Karpas-422 (cell line): ENCODE data around the gene TMC3. TPM values are rescaled to one million over a fixed set of nuclear protein-coding genes. Genes with fewer than 3 reads are reported as not detected.
"Not testable (repeated sequence)": the region's sequence is repeated elsewhere in the genome, so short reads cannot be mapped to it uniquely, and the experiment has no call there.

Experiments
- DNase-seq: peaks from one replicate; pipeline ENCODE4 v3.0.0-alpha.2; 2015
- H2AFZ ChIP-seq: fragments of 200-600 bp; sonication (generic); 2 replicates; pipeline ENCODE4 v1.6.1; 2014; ENCODE audit warnings: antibody characterized with exemption, low read length, mixed read lengths
- H3K27ac ChIP-seq: fragments of 200-600 bp; sonication (generic); 2 replicates; pipeline ENCODE4 v1.5.1; 2014; ENCODE audit warnings: mild to moderate bottlenecking, low read length, moderate library complexity
- H3K27me3 ChIP-seq: fragments of 200-600 bp; sonication (generic); 2 replicates; pipeline ENCODE4 v1.6.1; 2014; ENCODE audit warnings: low read length, mixed read lengths
- H3K36me3 ChIP-seq: fragments of 200-600 bp; sonication (generic); 2 replicates; pipeline ENCODE4 v1.6.1; 2014; ENCODE audit warnings: low read length, mixed read lengths; ENCODE audit not compliant: insufficient read depth
- H3K4me1 ChIP-seq: fragments of 200-600 bp; sonication (generic); 2 replicates; pipeline ENCODE4 v1.6.1; 2014; ENCODE audit warnings: mild to moderate bottlenecking, low read length, mixed read lengths
- H3K4me2 ChIP-seq: fragments of 200-600 bp; sonication (generic); 2 replicates; pipeline ENCODE4 v1.6.1; 2014; ENCODE audit warnings: low read length, low read depth, mild to moderate bottlenecking; ENCODE audit not compliant: poor library complexity, severe bottlenecking
- H3K4me3 ChIP-seq: fragments of 200-600 bp; sonication (generic); 2 replicates; pipeline ENCODE4 v1.5.1; 2014; ENCODE audit warnings: mild to moderate bottlenecking, antibody characterized with exemption, low read length, mixed read lengths
- H3K79me2 ChIP-seq: fragments of 200-600 bp; sonication (generic); 2 replicates; pipeline ENCODE4 v1.6.1; 2014; ENCODE audit warnings: mild to moderate bottlenecking, low read length, mixed read lengths
- H3K9ac ChIP-seq: fragments of 200-600 bp; sonication (generic); 2 replicates; pipeline ENCODE4 v1.6.0; 2014; ENCODE audit warnings: low read length
- H3K9me2 ChIP-seq: fragments of 200-600 bp; sonication (generic), shearing (Covaris generic); replicated peaks from 2 replicates; pipeline ENCODE4 v1.6.0; 2014; ENCODE audit warnings: mild to moderate bottlenecking, low read length, moderate library complexity; ENCODE audit not compliant: insufficient read depth
- H3K9me3 ChIP-seq: fragments of 300-700, 200-600 bp; sonication (generic); 2 replicates; pipeline ENCODE4 v1.6.1; 2014; ENCODE audit warnings: low read length, mixed read lengths
- H4K20me1 ChIP-seq: fragments of 200-600 bp; sonication (generic); 2 replicates; pipeline ENCODE4 v1.6.1; 2014; ENCODE audit warnings: mild to moderate bottlenecking, antibody characterized with exemption, low read length, low read depth; ENCODE audit not compliant: insufficient read depth
- total RNA-seq: library from RNA; depleted of rRNA; stranded (reverse); fragments of >200 nt; shearing (Covaris generic); gene quantifications from 2 replicates; pipeline ENCODE4 v1.2.3, GENCODE V29; 2014; ENCODE audit warnings: low replicate concordance

TMC3 gene
- total RNA-seq, 1 experiment from 2014 or later = not detected

DNA sequence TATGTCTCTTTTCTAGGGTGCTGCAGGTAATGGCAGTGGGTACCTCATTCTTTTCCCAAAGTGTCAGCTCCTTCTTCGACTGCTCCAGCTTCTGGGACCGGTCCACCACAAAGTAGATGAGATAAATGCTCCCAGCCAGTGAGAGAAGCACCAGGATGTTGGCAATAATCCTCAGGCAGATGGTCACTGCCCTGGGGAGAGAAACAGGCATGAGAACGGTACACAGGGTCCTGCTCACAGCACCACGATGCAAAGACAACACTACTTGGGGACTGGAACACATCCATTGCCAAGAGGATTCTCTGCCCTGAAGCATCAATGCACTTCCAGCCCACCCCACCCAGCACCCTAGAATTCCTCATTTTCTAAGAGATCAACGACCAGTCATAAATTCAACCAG lies 22.4 kb downstream of the TMC3 start:
- Histone ChIP-seq H3K9me2 (no peaks in the 10 kb centered on the region), H3K9me3 (no peaks in the 10 kb centered on the region), H3K4me3 (no peak overlapping the region), H3K27me3 (no peaks in the 10 kb centered on the region), H3K4me1 (no peaks in the 10 kb centered on the region), H3K27ac (no peak overlapping the region), H3K79me2 (no peaks in the 10 kb centered on the region), H4K20me1 (no peaks in the 10 kb centered on the region), H3K9ac (no peak overlapping the region), H3K36me3 (no peaks in the 10 kb centered on the region), H2AFZ (no peak overlapping the region), H3K4me2 (no peak overlapping the region)
- DNase-seq = no peak

DNA sequence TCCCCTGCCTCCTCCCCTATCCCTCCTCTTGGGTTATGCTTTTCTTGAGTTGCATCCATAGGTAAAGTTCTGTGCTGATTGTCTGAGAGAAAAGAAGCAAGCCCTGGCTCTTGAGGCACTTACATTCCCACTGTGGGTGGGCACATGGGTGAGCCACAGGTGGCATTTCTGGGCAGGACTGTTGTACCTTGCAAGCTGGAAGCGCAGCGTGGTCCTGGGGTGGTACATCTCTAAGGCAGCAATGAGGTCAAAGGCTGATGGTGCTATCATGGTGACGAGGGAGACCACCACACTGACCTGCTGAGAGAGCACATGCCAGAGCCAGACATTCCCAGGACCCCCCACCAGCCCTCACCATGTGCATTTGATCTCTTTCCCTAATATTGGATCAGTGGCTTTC lies 24.7 kb downstream of the TMC3 start:
- H3K9ac ChIP-seq = no peak overlapping the region
- DNase-seq = no peak
- H3K9me2 ChIP-seq = no peaks in the 10 kb centered on the region
- no peak overlapping the region for H2AFZ ChIP-seq
- H3K27ac ChIP-seq = no peak overlapping the region
- no peak overlapping the region for H3K4me2 ChIP-seq
- no peaks in the 10 kb centered on the region for H3K9me3 ChIP-seq
- no peaks in the 10 kb centered on the region for H3K36me3 ChIP-seq
- H3K27me3 ChIP-seq = no peaks in the 10 kb centered on the region
- H4K20me1 ChIP-seq = no peaks in the 10 kb centered on the region
- no peak overlapping the region for H3K4me3 ChIP-seq
- no peaks in the 10 kb centered on the region for H3K79me2 ChIP-seq
- no peaks in the 10 kb centered on the region for H3K4me1 ChIP-seq

DNA sequence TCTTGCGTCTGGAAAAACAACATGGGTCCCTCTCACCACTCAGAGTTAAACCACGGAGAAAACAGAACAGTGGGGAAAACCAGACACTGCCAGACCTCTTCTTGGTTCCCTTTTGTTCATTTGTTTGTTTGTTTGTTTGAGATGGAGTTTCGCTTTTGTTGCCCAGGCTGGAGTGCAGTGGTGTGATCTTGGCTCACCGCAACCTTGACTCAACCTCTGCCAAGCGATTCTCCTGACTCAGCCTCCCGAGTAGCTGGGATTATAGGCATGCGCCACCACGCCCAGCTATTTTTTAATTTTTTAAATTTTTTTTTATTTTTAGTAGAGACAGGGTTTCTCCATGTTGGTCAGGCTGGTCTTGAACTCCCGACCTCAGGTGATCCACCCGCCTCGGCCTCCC lies 25.3 kb downstream of the TMC3 start:
- not testable (repeated sequence) for H3K27ac ChIP-seq, H3K4me3 ChIP-seq, H2AFZ ChIP-seq, DNase-seq, H3K9ac ChIP-seq, H3K79me2 ChIP-seq, H3K27me3 ChIP-seq, H3K4me2 ChIP-seq, H3K9me2 ChIP-seq, H3K36me3 ChIP-seq, H4K20me1 ChIP-seq, H3K9me3 ChIP-seq, H3K4me1 ChIP-seq

DNA sequence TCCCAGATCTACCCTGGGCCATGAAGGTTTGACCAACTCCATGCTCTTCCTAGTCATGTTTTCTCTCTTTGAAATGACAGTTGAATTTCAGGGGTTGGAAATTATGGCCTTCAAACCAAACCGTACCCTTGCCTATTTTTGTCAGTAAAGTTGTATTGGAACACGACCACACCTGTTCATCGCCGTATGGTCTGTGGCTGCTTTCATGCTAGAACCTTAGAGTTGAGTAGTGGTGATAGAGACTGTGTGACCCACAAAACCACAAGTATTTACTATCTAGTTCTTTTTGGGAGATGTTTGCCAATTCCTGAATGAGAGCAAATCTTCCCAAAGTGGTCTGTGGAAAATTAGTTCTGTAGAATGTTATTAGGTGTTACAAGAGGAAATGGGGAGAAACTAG lies 26.1 kb downstream of the TMC3 start:
- H3K27me3 ChIP-seq = no peaks in the 10 kb centered on the region
- no peaks in the 10 kb centered on the region for H3K9me2 ChIP-seq
- no peaks in the 10 kb centered on the region for H3K79me2 ChIP-seq
- no peak overlapping the region for H3K9ac ChIP-seq
- no peaks in the 10 kb centered on the region for H3K9me3 ChIP-seq
- no peaks in the 10 kb centered on the region for H3K36me3 ChIP-seq
- H3K27ac ChIP-seq = no peak overlapping the region
- no peaks in the 10 kb centered on the region for H3K4me1 ChIP-seq
- no peaks in the 10 kb centered on the region for H4K20me1 ChIP-seq
- no peak overlapping the region for H2AFZ ChIP-seq
- H3K4me2 ChIP-seq = no peak overlapping the region
- no peak for DNase-seq
- H3K4me3 ChIP-seq = no peak overlapping the region

DNA sequence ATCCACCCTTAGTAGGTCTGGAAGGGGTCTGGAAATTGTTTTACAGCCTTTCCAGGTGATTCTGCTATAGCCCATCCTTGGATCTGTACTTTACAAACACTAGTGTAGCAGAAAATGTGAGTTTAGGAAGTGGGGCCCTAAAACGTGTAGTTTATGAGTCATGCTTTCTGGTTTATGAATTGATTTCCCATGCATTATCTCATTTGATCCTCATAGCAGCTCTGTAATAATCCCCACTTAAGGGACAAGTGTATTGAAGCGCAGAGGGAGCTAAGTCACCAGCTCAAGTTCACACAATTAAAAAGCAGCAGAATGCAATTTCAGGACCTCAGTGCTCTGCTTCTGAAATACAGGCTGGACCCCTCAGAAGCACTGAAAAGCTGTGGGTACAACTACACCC lies 27.4 kb downstream of the TMC3 start:
- Histone ChIP-seq H3K4me3 (no peak overlapping the region), H3K9ac (no peak overlapping the region), H3K36me3 (no peaks in the 10 kb centered on the region), H3K9me3 (no peaks in the 10 kb centered on the region), H3K9me2 (no peaks in the 10 kb centered on the region), H3K27ac (no peak overlapping the region), H2AFZ (no peak overlapping the region), H3K4me1 (no peaks in the 10 kb centered on the region), H4K20me1 (no peaks in the 10 kb centered on the region), H3K27me3 (no peaks in the 10 kb centered on the region), H3K4me2 (no peak overlapping the region), H3K79me2 (no peaks in the 10 kb centered on the region)
- no peak for DNase-seq

DNA sequence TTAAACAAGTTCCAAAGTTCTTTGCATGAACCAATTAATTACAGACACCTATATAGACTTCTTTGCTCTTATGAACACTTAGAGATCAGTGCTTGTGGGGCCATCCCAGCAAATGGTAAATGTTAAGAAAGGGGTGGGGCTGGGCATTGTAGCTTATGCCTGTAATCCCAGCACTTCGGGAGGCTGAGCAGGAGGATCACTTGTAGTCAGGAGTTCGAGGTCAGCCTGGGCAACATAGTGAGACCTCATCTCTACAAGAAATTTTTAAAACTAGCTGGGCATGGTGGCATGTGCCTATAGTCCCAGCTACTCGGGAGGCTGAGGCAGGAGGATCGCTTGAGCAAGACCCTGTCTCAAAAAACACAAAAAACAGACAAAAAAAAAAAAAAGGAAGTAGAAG lies 30.6 kb downstream of the TMC3 start:
- Histone ChIP-seq H2AFZ (no peak overlapping the region), H3K4me3 (no peak overlapping the region), H3K27me3 (no peaks in the 10 kb centered on the region), H3K36me3 (no peaks in the 10 kb centered on the region), H3K9ac (no peak overlapping the region), H4K20me1 (no peaks in the 10 kb centered on the region), H3K9me3 (no peaks in the 10 kb centered on the region), H3K4me2 (no peak overlapping the region), H3K4me1 (no peaks in the 10 kb centered on the region), H3K79me2 (no peaks in the 10 kb centered on the region), H3K27ac (no peak overlapping the region), H3K9me2 (no peaks in the 10 kb centered on the region)
- no peak for DNase-seq

DNA sequence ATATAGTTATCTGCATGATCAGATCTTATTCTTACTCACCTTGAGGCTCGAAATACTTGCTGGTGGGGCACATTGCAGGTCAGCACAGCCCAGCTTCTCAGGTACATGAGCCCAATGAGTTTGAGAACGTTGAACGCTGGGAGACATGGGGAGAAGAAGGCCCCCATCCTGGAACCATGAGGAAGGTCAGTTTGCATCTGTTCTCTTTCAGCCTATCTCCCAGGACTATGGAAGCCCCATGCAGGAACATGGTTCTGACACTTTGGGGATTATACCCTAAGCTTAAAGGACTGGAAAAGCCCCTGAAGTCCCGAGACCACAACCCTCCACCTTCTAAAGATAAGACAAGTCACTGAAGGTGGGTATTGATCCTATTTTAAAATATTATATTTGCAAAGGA lies 32.7 kb downstream of the TMC3 start:
- Histone ChIP-seq H3K9me2 (no peaks in the 10 kb centered on the region), H3K4me1 (no peaks in the 10 kb centered on the region), H3K36me3 (no peaks in the 10 kb centered on the region), H2AFZ (no peak overlapping the region), H3K27me3 (no peaks in the 10 kb centered on the region), H3K9ac (no peak overlapping the region), H3K27ac (no peak overlapping the region), H4K20me1 (no peaks in the 10 kb centered on the region), H3K4me3 (no peak overlapping the region), H3K4me2 (no peak overlapping the region), H3K9me3 (no peaks in the 10 kb centered on the region), H3K79me2 (no peaks in the 10 kb centered on the region)
- DNase-seq = no peak

DNA sequence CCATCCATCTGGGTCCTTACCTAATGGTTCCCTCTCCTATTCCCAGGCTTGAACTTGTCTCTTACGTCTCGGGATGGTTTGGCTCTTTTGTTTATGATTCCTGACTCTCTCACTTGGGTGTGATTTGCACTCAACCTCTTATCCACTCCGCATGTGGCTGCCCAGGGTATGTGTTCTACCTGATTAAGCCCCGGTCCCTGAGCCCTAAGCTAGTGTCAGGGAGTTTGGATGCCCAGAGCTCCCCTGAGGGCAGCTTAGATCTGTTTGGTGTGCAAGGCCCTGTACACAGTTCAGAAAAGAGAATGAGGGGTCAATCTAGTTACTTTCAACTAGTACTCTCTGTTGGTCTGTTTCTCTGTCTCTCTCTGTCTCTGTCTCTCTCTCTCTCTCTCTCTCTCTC lies 34.2 kb downstream of the TMC3 start:
- no peak for DNase-seq
- Histone ChIP-seq H3K36me3 (no peaks in the 10 kb centered on the region), H3K9me3 (no peaks in the 10 kb centered on the region), H3K4me3 (no peak overlapping the region), H3K9me2 (no peaks in the 10 kb centered on the region), H3K4me2 (no peak overlapping the region), H3K9ac (no peak overlapping the region), H3K27me3 (no peaks in the 10 kb centered on the region), H2AFZ (no peak overlapping the region), H3K27ac (no peak overlapping the region), H4K20me1 (no peaks in the 10 kb centered on the region), H3K4me1 (no peaks in the 10 kb centered on the region), H3K79me2 (no peaks in the 10 kb centered on the region)

DNA sequence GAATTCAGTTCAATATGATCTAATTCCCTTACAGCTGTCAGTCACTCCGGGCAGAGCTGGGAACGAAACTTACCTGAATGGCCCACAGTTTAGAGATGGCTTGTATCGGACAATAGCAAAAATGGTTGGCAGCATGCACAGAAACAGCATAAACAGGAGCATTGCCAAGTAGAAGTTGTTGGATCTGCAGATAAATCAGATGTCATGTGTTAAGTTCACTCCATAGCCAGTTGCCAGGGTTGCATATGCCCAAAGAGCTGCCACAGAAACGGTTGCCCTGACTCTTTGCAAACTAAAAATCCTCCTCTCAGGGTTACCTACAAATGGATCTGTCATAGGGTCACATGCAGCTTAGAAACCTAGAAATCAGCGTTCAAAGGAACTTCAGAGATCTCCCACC lies 34.7 kb downstream of the TMC3 start:
- no peaks in the 10 kb centered on the region for H3K36me3 ChIP-seq
- no peak overlapping the region for H2AFZ ChIP-seq
- H3K4me3 ChIP-seq = no peak overlapping the region
- H4K20me1 ChIP-seq = no peaks in the 10 kb centered on the region
- no peaks in the 10 kb centered on the region for H3K4me1 ChIP-seq
- no peak overlapping the region for H3K27ac ChIP-seq
- no peaks in the 10 kb centered on the region for H3K9me3 ChIP-seq
- no peak overlapping the region for H3K4me2 ChIP-seq
- no peaks in the 10 kb centered on the region for H3K9me2 ChIP-seq
- no peaks in the 10 kb centered on the region for H3K79me2 ChIP-seq
- H3K27me3 ChIP-seq = no peaks in the 10 kb centered on the region
- no peak for DNase-seq
- no peak overlapping the region for H3K9ac ChIP-seq
